Coronary artery (tissue), 2 donors: ENCODE results near the gene ACBD4.
A peak's percentile ranks its signal among the peaks of the same experiment; 100 is the strongest.

ENCODE experiments used
- DNase-seq: peaks from one replicate; pipeline ENCODE4 v3.0.0-alpha.2; 2017; ENCODE audit warnings: low spot score
- H3K27ac ChIP-seq, 2 donors: fragments of 200-600 bp; sonication (generic); one replicate each; pipeline ENCODE4 v1.5.1; 2016 to 2019
- H3K4me3 ChIP-seq: fragments of 200-600 bp; sonication (generic); 2 replicates; pipeline ENCODE4 v1.5.1; 2016; ENCODE audit warnings: mild to moderate bottlenecking, moderate library complexity
- CTCF ChIP-seq: fragments of 200-600 bp; sonication (generic); IDR thresholded peaks from one replicate; pipeline ENCODE4 v1.5.1; 2019; ENCODE audit warnings: antibody characterized with exemption

The ACBD4 gene

GRCh38 chr17:45175759-45176115 lies 40.2 kb downstream of the ACBD4 start:
- peak overlapping the region in 1 of 2 donors; percentile 60 for H3K27ac ChIP-seq
- H3K4me3 ChIP-seq = no peak overlapping the region
- TF ChIP-seq CTCF = no peak
- DNase-seq = no peak

GRCh38 chr17:45177563-45177962 lies 42.1 kb downstream of the ACBD4 start:
- TF ChIP-seq CTCF = no peak
- no peak overlapping the region for H3K27ac ChIP-seq

GRCh38 chr17:45184144-45184543 lies 48.7 kb downstream of the ACBD4 start:
- no peak for DNase-seq
- TF ChIP-seq CTCF = no peak
- Histone ChIP-seq H3K4me3 (no peak overlapping the region), H3K27ac (no peak overlapping the region)

More at GRCh38 chr17:45177563-45177962, 42.1 kb downstream of the ACBD4 start:
- DNase-seq = no peak
- no peak overlapping the region for H3K4me3 ChIP-seq

- Histone ChIP-seq H3K27ac (no peak overlapping the region), H3K4me3 (no peak overlapping the region)
- no peak for DNase-seq
- TF ChIP-seq CTCF = no peak
Observed at GRCh38 chr17:45186801-45187354, 51.4 kb downstream of the ACBD4 start.

- H3K4me3 ChIP-seq = no peak overlapping the region
Observed at GRCh38 chr17:45189009-45189408, 53.5 kb downstream of the ACBD4 start.

GRCh38 chr17:45190503-45191255 lies 55.2 kb downstream of the ACBD4 start:
- TF ChIP-seq CTCF = no peak
- no peak for DNase-seq
- no peak overlapping the region for H3K27ac ChIP-seq
- no peak overlapping the region for H3K4me3 ChIP-seq

More at GRCh38 chr17:45189009-45189408, 53.5 kb downstream of the ACBD4 start:
- no peak for DNase-seq
- TF ChIP-seq CTCF = no peak
- no peak overlapping the region for H3K27ac ChIP-seq
